HK-2 (cell line): Measurements from ENCODE around the gene MAGEA3.
"Not testable (repeated sequence)": the region's sequence is repeated elsewhere in the genome, so short reads cannot be mapped to it uniquely, and the experiment has no call there.

Experiments
- DNase-seq: peaks from one replicate; pipeline ENCODE4 v3.0.0-alpha.2; 2018; ENCODE audit not compliant: unreplicated experiment

Gene MAGEA3, protein sequence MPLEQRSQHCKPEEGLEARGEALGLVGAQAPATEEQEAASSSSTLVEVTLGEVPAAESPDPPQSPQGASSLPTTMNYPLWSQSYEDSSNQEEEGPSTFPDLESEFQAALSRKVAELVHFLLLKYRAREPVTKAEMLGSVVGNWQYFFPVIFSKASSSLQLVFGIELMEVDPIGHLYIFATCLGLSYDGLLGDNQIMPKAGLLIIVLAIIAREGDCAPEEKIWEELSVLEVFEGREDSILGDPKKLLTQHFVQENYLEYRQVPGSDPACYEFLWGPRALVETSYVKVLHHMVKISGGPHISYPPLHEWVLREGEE

DNA sequence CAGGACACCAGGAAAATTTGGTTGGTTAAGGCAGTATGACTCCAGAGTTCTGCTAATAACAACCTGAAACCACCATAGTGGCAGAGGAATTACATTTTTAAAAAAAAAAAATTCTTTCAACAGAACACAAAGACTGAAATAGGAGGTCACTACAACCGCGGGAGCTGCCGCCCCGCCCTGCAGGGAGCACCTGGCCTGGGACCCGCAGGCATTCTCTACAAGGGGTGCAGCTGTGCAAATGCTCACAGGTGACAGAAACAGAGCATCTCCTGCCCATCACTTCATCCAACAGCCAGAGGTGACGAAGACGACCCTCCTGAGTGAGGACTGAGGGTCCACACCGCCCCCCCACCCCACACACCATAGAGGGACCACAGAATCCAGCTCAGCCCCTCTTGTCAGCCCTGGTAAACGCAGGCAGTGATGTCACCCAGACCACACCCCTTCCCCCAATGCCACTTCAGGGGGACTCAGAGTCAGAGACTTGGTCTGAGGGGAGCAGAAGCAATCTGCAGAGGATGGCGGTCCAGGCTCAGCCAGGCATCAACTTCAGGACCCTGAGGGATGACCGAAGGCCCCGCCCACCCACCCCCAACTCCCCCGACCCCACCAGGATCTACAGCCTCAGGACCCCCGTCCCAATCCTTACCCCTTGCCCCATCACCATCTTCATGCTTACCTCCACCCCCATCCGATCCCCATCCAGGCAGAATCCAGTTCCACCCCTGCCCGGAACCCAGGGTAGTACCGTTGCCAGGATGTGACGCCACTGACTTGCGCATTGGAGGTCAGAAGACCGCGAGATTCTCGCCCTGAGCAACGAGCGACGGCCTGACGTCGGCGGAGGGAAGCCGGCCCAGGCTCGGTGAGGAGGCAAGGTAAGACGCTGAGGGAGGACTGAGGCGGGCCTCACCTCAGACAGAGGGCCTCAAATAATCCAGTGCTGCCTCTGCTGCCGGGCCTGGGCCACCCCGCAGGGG is at the start of gene MAGEA3:
Gene MAGEA3 (plus strand): TSS at position 843 of the 980 bp plus-strand sequence. CDS start 2,039 bp downstream, outside the sequence.
- DNase-seq: not testable (repeated sequence)

DNA sequence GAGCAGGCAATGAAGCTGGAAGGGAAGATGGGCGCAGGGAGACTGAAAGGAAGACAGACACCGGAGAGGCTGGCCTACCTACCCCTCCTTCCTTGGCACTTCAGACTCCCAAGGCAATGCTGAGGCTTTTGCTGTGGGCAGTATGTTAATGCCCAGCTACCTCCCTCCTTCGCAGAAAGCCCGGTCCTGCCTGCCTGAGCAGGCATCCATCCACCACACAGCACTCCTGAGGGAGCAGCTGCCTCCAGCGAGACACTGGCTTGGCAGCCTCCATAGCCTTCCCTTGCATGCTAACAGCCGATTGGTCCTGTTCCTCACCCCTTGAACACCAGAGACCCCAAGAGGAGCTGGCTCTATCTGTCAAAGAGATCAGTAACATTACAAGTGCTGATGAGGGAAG is 46.5 kb upstream of the MAGEA3 start:
- no peak for DNase-seq

DNA sequence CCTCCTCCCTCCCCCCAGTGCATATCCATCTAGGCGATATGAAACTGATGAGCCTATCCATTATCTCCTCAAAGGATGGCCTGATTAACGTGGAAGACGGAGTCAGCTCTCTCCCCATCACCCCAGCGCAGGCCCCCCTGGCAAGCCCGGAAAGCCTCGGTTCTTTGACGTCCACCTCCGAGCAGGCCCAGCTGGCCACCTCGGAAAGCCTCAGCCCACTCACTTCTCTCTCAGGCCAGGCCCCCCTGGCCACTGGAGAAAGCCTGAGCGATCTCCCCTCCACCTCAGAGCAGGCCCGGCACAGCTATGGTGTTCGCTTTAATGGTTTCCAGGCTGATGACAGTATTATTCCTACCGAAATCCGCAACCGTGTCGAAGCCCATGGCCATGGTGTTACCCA is 46.1 kb upstream of the MAGEA3 start:
- DNase-seq: no peak

DNA sequence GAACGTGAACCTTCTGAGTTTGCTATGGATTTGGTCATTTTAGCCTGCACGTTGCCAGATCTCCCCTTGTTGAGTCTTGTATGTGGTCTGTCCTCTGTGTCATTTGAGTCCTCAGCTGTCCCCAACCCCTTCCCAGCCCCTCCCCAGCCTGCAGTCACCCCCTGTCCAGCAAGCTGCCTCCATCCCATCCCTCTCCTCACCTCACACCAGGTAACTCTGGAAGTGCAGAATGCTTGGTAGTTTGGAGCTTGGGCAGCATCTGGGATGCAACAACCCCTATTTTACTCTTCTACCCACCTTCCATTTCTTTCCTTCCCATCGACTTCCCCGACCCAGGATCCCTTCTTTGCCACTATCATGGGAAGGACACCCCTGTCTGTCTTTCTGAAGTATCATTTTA is 42.5 kb upstream of the MAGEA3 start:
- DNase-seq: no peak

DNA sequence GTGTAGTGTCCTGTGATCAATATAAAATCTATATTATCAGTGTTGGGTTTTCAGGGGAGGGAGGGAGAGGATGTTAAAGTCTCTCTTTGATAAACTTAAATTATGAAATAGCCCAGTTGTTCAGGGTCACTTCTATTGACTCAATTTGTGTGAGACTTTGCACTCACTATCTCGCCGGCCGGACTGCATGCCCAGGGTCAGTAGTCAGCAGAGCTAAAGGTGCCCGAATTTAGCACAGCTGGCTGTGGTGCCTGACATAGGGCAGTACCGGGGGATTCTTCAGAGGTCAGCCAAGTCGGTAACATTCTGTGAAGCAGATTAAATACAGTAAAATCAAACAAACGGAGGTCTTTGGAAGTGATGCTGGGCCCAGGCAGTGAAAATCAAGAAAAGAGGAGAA is 41.7 kb upstream of the MAGEA3 start:
- DNase-seq: no peak

DNA sequence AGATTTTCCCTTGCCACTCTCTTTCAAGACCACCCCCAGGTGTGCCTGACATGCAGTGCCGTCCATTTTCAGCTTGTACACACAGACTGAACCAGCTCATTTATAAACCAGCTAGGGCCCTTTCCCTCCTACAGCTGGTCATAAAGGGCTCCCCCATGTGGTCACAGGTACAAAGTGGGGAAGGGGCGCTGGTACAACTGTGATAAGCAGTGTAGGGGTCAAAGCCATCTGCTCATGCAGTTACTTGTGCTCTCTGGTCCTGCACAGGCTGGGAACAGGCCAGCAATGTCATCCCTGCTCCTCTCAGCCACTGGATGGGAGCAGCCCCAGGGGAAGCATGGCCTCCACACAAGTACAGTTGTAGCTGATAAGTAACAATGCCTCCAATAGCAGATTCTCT is 40.3 kb upstream of the MAGEA3 start:
- DNase-seq: no peak

DNA sequence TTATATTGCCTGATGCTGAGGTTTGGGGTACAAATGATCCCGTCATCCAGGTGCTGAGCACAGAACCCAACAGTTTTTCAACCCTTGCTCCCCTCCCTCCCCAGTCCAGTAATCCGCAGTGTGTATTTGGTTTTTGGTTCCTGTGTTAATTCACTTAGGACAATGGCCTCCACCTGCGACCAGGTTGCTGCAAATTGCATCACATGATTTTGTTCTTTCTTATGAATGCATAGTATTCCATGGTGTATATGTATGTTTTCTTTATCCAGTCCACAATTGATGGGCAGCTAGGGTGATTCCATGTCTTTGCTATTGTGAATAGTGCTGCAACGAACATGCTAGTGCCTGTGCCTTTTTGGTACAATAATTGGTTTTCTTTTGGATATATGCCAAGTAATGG is 35.5 kb upstream of the MAGEA3 start:
- no peak for DNase-seq

DNA sequence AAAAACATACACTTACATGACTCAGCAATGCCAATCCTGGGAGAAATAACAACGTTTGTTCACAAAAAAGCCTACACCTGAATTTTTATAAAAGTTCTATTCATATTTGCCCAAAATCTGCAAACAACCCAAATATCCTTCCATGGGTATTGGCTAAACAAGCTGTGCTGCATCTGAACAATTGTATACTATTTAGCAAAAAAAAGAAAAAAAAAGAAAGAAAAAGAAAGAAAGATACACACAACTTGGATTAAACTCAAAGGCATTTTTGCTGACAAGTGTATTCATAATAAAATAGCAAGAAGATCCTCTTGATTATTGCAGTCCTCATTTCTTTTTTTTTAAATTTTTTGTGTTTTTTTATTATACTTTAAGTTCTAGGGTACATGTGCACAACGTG is 24.5 kb upstream of the MAGEA3 start:
- no peak for DNase-seq

DNA sequence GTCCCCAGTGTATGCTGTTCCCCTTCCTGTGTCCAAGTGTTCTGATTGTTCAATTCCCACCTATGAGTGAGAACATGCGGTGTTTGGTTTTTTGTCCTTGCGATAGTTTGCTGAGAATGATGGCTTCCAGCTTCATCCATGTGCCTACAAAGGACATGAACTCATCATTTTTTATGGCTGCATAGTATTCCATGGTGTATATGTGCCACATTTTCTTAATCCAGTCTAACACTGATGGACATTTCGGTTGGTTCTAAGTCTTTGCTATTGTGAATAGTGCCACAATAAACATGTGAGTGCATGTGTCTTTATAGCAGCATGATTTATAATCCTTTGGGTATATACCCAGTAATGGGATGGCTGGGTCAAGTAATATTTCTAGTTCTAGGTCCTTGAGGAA is 23.9 kb upstream of the MAGEA3 start:
- not testable (repeated sequence) for DNase-seq

DNA sequence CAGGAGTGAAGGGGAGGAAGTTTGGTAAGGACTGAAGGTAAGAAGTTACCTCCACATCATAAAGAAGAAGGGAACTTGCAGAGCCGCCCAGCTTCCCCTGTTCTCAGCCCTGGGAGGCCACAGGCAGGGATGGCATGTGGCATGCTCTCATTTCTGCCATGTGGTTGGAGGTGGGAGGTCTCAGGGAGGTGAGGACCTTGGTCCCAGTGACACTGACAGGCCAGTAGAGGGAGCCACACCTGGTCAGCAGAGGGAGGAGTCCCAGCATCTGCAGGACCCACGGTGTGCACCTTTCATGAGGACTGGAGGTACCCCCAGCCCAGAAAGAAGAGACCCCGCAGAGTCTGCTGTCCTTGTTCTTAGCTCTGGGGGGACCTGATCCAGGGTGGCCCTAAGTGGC is 17.6 kb upstream of the MAGEA3 start:
- not testable (repeated sequence) for DNase-seq

DNA sequence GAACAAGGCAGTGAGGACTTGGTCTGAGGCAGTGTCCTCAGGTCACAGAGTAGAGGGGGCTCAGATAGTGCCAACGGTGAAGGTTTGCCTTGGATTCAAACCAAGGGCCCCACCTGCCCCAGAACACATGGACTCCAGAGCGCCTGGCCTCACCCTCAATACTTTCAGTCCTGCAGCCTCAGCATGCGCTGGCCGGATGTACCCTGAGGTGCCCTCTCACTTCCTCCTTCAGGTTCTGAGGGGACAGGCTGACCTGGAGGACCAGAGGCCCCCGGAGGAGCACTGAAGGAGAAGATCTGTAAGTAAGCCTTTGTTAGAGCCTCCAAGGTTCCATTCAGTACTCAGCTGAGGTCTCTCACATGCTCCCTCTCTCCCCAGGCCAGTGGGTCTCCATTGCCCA is 1.8 kb downstream of the MAGEA3 start:
- DNase-seq: not testable (repeated sequence)

DNA sequence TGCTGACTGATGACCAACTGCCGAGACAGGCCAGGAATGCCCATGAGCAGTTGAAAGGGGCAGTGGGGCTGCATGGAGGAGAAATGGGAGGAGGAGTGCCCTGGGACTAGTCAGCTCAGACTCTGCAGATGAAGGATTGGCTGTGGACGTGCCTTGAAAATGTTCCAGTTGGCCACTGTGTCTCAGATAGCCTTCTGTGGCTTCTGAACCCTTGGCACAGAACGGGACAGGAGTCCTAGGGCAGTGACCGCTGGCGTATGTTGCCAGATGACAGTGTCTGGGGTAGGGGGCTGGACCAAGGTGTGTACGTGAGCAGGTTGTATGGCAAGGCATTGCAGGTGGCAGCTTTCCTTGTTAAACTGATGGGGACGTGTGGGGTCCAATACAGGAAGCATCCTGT is 7.9 kb downstream of the MAGEA3 start:
- DNase-seq: not testable (repeated sequence)

DNA sequence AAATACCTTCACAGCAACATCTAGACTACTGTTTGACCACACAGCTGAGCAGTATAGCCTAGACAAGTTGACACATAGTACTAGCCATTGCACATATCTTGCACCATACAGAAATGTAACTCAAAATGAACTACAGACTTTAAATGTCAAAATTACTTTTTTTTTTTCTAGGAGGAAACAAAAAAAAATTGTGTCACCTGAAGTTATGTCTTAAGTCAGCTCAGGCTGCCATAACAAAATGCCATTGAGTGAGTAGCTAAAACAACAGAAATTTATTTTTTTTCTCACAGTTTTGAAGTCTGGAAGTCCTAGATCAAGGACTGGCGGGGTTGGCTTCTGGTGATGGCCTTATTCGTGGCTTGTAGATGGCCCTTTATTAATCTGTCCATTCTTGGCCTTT is 10.6 kb downstream of the MAGEA3 start, which contains the start of gene CSAG2:
Gene CSAG2 (minus strand): TSS at position 101 of the 400 bp plus-strand sequence. CDS start 161 bp downstream, outside the sequence.
- not testable (repeated sequence) for DNase-seq

DNA sequence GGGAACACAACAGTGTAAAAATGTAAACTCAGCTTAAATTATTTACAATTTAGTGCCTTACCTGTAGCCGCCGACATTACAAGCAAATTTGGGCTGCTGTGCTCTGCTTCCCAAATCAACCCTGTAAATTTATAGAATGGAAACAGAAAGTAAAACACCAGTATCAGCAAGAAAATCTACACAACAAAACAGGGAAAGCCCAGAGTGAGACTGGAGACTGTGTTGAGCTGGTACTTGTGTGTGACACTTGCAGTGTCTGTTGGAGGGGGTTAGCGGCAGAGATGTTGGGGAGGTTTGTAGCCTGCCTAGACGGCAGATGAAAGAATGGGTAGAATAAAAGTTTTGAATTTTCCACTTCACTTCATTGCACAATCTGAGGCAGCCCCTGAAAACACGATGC is 14.6 kb downstream of the MAGEA3 start:
- DNase-seq: not testable (repeated sequence)

DNA sequence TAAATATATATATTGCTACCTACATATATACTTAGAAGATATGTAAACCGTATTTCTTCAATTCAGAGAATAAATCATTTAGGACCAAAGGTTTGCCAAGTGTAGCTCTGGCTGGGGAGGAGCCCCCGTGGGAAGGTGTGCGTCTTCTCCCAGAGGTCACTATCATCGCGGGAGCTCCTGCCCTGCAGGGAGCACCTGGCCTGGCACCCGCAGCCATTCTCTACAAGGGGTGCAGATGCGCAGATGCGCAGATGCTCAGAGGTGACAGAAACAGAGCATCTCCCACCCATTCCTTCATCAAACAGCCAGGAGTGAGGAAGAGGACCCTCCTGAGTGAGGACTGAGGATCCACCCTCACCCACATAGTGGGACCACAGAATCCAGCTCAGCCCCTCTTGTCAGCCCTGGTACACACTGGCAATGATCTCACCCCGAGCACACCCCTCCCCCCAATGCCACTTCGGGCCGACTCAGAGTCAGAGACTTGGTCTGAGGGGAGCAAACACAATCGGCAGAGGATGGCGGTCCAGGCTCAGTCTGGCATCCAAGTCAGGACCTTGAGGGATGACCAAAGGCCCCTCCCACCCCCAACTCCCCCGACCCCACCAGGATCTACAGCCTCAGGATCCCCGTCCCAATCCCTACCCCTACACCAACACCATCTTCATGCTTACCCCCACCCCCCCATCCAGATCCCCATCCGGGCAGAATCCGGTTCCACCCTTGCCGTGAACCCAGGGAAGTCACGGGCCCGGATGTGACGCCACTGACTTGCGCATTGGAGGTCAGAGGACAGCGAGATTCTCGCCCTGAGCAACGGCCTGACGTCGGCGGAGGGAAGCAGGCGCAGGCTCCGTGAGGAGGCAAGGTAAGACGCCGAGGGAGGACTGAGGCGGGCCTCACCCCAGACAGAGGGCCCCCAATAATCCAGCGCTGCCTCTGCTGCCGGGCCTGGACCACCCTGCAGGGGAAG is 15.5 kb downstream of the MAGEA3 start, which contains the start of gene MAGEA2B:
Gene MAGEA2B (plus strand): TSS at position 814 of the 973 bp plus-strand sequence. CDS start 2,479 bp downstream, outside the sequence.
- DNase-seq: not testable (repeated sequence)

DNA sequence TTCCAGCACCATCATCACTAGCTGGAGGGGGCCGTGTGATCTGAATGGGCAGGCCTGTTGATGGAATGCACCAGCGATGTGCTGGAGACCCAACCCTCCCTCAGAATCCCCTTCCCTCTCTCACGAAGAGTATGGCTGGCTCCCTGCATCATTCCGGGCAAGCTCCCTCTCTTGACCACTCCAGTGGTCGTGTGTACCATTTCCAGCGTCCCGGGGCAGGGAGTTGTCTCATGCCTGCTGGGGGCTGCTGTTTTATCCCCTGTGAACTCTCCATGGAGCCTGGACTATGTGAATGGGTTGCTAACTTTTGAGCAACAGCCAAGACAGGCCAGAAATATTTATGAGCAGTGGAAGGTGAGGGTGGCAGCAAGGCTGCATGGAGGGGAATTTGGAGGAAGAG is 26.8 kb downstream of the MAGEA3 start:
- DNase-seq: no peak

DNA sequence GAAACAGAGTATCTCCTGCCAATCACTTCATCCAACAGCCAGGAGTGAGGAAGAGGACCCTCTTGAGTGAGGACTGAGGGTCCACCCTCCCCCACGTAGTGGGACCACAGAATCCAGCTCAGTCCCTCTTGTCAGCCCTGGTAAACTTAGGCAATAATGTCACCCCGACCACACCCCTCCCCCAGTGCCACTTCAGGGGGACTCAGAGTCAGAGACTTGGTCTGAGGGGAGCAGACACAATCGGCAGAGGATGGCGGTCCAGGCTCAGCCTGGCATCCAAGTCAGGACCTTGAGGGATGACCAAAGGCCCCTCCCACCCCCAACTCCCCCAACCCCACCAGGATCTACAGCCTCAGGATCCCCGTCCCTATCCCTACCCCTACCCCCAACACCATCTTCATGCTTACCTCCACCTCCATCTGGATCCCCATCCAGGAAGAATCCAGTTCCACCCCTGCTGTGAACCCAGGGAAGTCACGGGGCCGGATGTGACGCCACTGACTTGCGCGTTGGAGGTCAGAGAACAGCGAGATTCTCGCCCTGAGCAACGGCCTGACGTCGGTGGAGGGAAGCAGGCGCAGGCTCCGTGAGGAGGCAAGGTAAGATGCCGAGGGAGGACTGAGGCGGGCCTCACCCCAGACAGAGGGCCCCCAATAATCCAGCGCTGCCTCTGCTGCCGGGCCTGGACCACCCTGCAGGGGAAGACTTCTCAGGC is 34.8 kb downstream of the MAGEA3 start, which contains the start of the genes CSAG1 and MAGEA12:
Gene CSAG1 (minus strand): TSS at position 461 of the 715 bp plus-strand sequence. CDS start 1,261 bp downstream, outside the sequence.
Gene MAGEA12 (plus strand): TSS at position 497 of the 715 bp plus-strand sequence. CDS start 2,405 bp downstream, outside the sequence.
- DNase-seq: no peak

DNA sequence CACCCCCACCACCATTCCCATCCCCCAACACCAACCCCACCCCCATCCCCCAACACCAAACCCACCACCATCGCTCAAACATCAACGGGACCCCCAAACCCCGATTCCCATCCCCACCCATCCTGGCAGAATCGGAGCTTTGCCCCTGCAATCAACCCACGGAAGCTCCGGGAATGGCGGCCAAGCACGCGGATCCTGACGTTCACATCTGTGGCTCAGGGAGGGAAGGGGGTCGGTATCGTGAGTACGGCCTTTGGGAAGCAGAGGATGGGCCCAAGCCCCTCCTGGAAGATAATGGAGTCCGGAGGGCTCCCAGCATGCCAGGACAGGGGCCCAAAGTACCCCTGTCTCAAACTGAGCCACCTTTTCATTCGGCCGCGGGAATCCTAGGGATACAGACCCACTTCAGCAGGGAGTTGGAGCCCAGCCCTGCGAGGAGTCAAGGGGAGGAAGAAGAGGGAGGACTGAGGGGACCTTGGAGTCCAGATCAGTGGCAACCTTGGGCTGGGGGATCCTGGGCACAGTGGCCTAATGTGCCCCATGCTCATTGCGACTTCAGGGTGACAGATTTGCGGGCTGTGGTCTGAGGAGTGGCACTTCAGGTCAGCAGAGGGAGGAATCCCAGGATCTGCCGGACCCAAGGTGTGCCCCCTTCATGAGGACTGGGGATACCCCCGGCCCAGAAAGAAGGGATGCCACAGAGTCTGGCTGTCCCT is 35.7 kb downstream of the MAGEA3 start:
- not testable (repeated sequence) for DNase-seq

DNA sequence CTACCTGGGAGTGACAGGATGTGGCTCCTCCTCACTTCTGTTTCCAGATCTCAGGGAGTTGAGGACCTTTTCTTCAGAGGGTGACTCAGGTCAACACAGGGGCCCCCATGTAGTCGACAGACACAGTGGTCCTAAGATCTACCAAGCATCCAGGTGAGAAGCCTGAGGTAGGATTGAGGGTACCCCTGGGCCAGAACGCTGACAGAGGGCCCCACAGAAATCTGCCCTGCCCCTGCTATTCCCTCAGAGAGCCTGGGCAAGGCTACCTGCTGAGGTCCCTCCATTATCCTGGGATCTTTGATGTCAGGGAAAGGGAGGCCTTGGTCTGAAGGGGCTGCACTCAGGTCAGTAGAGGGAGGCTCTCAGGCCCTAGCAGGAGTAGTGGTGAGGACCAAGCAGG is 36.5 kb downstream of the MAGEA3 start:
- DNase-seq: no peak
